Kidney (tissue), 14 donors: Measurements from ENCODE around the gene PCNX3. TPM values are rescaled to one million over a fixed set of nuclear protein-coding genes. Genes with fewer than 3 reads are reported as not detected.

Experiments used
- DNase-seq, 5 donors: peaks; one replicate each; pipeline ENCODE4 v3.0.0-alpha.2; 2013 to 2020
- FAIRE-seq: peaks from 2 replicates; lab custom pipeline; 2012; peaks lifted over from hg19 to GRCh38; lab: Jason Lieb, UNC
- H3K27ac ChIP-seq, 2 donors: one replicate each; pipeline ENCODE4 v1.7.0; 2013; ENCODE audit warnings: low read depth in 2 of 2, low read length in 2 of 2, inconsistent platforms in 1 of 2
- H3K27me3 ChIP-seq: one replicate; pipeline ENCODE4 v1.7.1; 2013; ENCODE audit warnings: low read length, inconsistent platforms; ENCODE audit not compliant: control insufficient read depth, insufficient read depth
- H3K36me3 ChIP-seq, 3 donors: one replicate each; pipeline versions ENCODE4 v1.7.0 to v1.7.1; 2013; ENCODE audit warnings: low read length in 3 of 3, control low read depth in 1 of 3, inconsistent platforms in 1 of 3; ENCODE audit not compliant: insufficient read depth in 3 of 3, control insufficient read depth in 2 of 3
- H3K4me1 ChIP-seq, 3 donors: one replicate each; pipeline versions ENCODE4 v1.7.0 to v1.7.1; 2013; ENCODE audit warnings: low read length in 3 of 3, inconsistent platforms in 1 of 3, low read depth in 1 of 3; ENCODE audit not compliant: control insufficient read depth in 2 of 3, insufficient read depth in 2 of 3
- H3K4me3 ChIP-seq, 3 donors: one replicate each; pipeline versions ENCODE4 v1.7.0 to v1.8.1; 2013; ENCODE audit warnings: low read length in 3 of 3, control low read depth in 1 of 3, inconsistent platforms in 1 of 3
- H3K9ac ChIP-seq, 3 donors: one replicate each; pipeline versions ENCODE4 v1.7.0 to v1.7.1; 2013; ENCODE audit warnings: low read length in 3 of 3, control low read depth in 1 of 3, inconsistent platforms in 1 of 3
- H3K9me3 ChIP-seq, 3 donors: one replicate each; pipeline versions ENCODE4 v1.7.0 to v1.7.1; 2013; ENCODE audit warnings: low read length in 3 of 3, control low read depth in 1 of 3, inconsistent platforms in 1 of 3; ENCODE audit not compliant: control insufficient read depth in 2 of 3, insufficient read depth in 1 of 3
- intact Hi-C: fragments of 100-400 bp; cut with DNase I; formaldehyde crosslinking; loops from one replicate; pipeline ENCODE4 v1.11.1; 2022
- polyA plus RNA-seq: library from polyadenylated mRNA; stranded (reverse); fragments of 350-450 nt; fragmentation: Illumina TruSeq; extraction: RNeasy Lipid Tissue Mini Kit (QIAGEN cat#74804); gene quantifications from one replicate; pipeline ENCODE4 v1.2.3, GENCODE V29; 2014; ENCODE audit warnings: low read depth, low replicate concordance; ENCODE audit not compliant: insufficient read depth
- total RNA-seq: library from RNA; stranded (reverse); fragmentation: NEBNext Ultra II Directional; extraction: Animal tissue kit (Norgen Biotek cat#: 25700); gene quantifications from one replicate; pipeline ENCODE4 v1.2.1, GENCODE V29; 2021
- TF ChIP-seq, protein P1 (sequence below): IDR thresholded peaks from 3 replicates; pipeline ENCODE4 v1.5.1; 2012; ENCODE audit warnings: mild to moderate bottlenecking, moderate library complexity, borderline replicate concordance; ENCODE audit not compliant: insufficient read depth; ENCODE audit errors: extremely low read depth
- donor health status: control.
- donor health status: control.
- donor health status: control.
- donor health status: control.
- donor health status: control.
- donor health status: DM: yes; HTN: yes; CAD: no.
- donor health status: Normal renal cell carcinoma (clear cell type).

The PCNX3 gene
- total and polyA plus RNA-seq, 2 donors from 2014 or later: 13.6 to 44.4 TPM

DNA sequence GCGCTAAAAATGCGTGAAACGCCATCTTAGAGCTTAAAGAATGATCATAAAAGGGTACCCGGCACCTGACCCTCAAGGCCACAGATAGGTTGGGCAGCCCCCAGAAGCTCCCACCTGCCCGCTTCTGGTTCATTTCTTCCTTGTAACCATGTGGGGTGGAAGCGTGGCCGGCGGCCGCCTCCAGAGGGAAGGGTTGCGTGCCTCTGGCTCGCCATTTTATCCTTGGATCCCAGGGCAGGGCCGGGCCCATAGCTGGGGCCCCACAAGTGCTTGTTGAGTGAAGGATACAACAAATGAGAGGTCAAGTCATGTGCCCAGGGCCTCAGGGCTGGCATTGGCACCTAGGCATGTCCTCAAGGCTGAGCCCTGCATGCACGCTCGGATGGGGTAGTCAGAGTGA lies 5.9 kb downstream of the PCNX3 start:
- H3K36me3 ChIP-seq: peaks cover 2 to 13% (median 12%) of the 10 kb centered on the region in 3 donors
- DNase-seq (no peak), FAIRE-seq (no peak)
- TF ChIP-seq, protein P1, sequence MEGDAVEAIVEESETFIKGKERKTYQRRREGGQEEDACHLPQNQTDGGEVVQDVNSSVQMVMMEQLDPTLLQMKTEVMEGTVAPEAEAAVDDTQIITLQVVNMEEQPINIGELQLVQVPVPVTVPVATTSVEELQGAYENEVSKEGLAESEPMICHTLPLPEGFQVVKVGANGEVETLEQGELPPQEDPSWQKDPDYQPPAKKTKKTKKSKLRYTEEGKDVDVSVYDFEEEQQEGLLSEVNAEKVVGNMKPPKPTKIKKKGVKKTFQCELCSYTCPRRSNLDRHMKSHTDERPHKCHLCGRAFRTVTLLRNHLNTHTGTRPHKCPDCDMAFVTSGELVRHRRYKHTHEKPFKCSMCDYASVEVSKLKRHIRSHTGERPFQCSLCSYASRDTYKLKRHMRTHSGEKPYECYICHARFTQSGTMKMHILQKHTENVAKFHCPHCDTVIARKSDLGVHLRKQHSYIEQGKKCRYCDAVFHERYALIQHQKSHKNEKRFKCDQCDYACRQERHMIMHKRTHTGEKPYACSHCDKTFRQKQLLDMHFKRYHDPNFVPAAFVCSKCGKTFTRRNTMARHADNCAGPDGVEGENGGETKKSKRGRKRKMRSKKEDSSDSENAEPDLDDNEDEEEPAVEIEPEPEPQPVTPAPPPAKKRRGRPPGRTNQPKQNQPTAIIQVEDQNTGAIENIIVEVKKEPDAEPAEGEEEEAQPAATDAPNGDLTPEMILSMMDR: no peak
- H3K27ac ChIP-seq: no peak overlapping the region
- peaks cover 0 to 11% (median 0%) of the 10 kb centered on the region in 3 donors for H3K4me1 ChIP-seq
- no peak overlapping the region for H3K4me3 ChIP-seq
- intact Hi-C loops: no loop called here
- H3K9ac ChIP-seq: no peak overlapping the region
- H3K9me3 ChIP-seq: no peaks in the 10 kb centered on the region
- H3K27me3 ChIP-seq: no peaks in the 10 kb centered on the region

GRCh38 chr11:65622011-65622410 lies 6.4 kb downstream of the PCNX3 start:
- TF ChIP-seq, protein P1: no peak
- H3K36me3 ChIP-seq: peaks cover 2 to 17% (median 12%) of the 10 kb centered on the region in 3 donors
- no peak for DNase-seq
- H3K4me1 ChIP-seq: peaks cover 0 to 5% (median 0%) of the 10 kb centered on the region in 3 donors
- H3K27me3 ChIP-seq: no peaks in the 10 kb centered on the region
- H3K27ac ChIP-seq: no peak overlapping the region
- intact Hi-C loops: no loop called here
- H3K9me3 ChIP-seq: no peaks in the 10 kb centered on the region
- no peak for FAIRE-seq
- no peak overlapping the region for H3K4me3 ChIP-seq
- H3K9ac ChIP-seq: no peak overlapping the region

DNA sequence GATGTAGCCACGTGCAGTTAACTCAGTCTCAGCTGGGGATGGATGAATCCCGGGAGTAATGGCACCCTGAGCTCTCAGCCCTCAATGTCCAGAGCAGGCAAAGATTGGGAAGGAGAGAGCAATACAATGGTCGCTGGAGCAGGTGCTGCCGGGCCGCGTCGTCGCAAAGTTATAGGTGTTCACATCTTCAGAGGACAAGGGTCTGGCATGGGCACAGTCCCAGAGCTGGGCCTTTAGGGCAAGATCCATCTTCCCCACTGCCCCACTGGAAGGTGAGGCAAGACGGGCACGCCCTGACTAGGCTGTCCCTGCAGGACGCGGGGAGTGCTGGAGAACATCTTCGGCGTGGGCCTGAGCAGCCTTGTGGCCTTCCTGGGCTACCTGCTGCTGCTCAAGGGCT lies 7.6 kb downstream of the PCNX3 start:
- Histone ChIP-seq H3K4me3 (no peak overlapping the region), H3K36me3 (peaks cover 4 to 22% (median 14%) of the 10 kb centered on the region in 3 donors), H3K9me3 (no peaks in the 10 kb centered on the region), H3K9ac (no peak overlapping the region), H3K4me1 (no peaks in the 10 kb centered on the region), H3K27ac (no peak overlapping the region), H3K27me3 (no peaks in the 10 kb centered on the region)
- DNase-seq (no peak), FAIRE-seq (no peak)
- TF ChIP-seq, protein P1: no peak
- intact Hi-C loops: no loop called here
